Common myeloid progenitor, CD34-positive (primary cell): Measurements from ENCODE around the gene GPR148. TPM values are rescaled to one million over a fixed set of nuclear protein-coding genes. Genes with fewer than 3 reads are reported as not detected.
"Not testable (repeated sequence)": the region's sequence is repeated elsewhere in the genome, so short reads cannot be mapped to it uniquely, and the experiment has no call there.

Experiments used
- CTCF ChIA-PET: fragments of 350-600 bp; sonication (Branson Sonifier 250); formaldehyde crosslinking; loops from one replicate; lab custom pipeline; 2021; ENCODE audit warnings: antibody characterized with exemption; lab: Charles Lee
- POLR2A ChIA-PET: fragments of 350-600 bp; sonication (Branson Sonifier 250); formaldehyde crosslinking; loops from one replicate; lab custom pipeline; 2021; ENCODE audit warnings: antibody characterized with exemption; lab: Charles Lee
- DNase-seq, 3 donors: peaks; one replicate each; pipeline versions ENCODE4 v3.0.0 to v3.0.0-alpha.2; 2013
- H3K27ac ChIP-seq, 2 experiments: 1 replicate in 1 of 2; 2 replicates in 1 of 2; pipeline ENCODE4 v1.7.0; 2013; ENCODE audit warnings: inconsistent platforms in 2 of 2, low read length in 2 of 2, mild to moderate bottlenecking in 2 of 2, low read depth in 1 of 2, moderate library complexity in 1 of 2; ENCODE audit not compliant: severe bottlenecking in 2 of 2, insufficient read depth in 1 of 2, poor library complexity in 1 of 2
- H3K27me3 ChIP-seq, 5 experiments: replicated peaks in 2 of 5; 1 replicate in 3 of 5; 2 replicates in 2 of 5; pipeline versions ENCODE4 v1.6.1 to v1.7.0; 2013; ENCODE audit warnings: low read length in 4 of 5, mild to moderate bottlenecking in 2 of 5, moderate library complexity in 2 of 5, inconsistent platforms in 1 of 5; ENCODE audit not compliant: insufficient read depth in 5 of 5, control insufficient read depth in 4 of 5
- H3K36me3 ChIP-seq, 4 experiments: 1 replicate in 2 of 4; 2 replicates in 2 of 4; pipeline versions ENCODE4 v1.6.1 to v1.7.0; 2013; ENCODE audit warnings: low read length in 3 of 4, control low read depth in 1 of 4, mild to moderate bottlenecking in 1 of 4; ENCODE audit not compliant: control insufficient read depth in 4 of 4, insufficient read depth in 4 of 4
- H3K4me1 ChIP-seq, 4 experiments: 1 replicate in 3 of 4; 2 replicates in 1 of 4; pipeline versions ENCODE4 v1.6.1 to v1.7.1; 2013; ENCODE audit warnings: low read length in 3 of 4, mild to moderate bottlenecking in 3 of 4, control low read depth in 1 of 4, inconsistent platforms in 1 of 4, moderate library complexity in 1 of 4; ENCODE audit not compliant: control insufficient read depth in 4 of 4, insufficient read depth in 4 of 4; ENCODE audit errors: control extremely low read depth in 1 of 4
- H3K4me3 ChIP-seq, 7 experiments: 1 replicate in 4 of 7; 2 replicates in 3 of 7; pipeline versions ENCODE4 v1.5.1 to v1.7.0; 2013; ENCODE audit warnings: mild to moderate bottlenecking in 7 of 7, low read length in 6 of 7, moderate library complexity in 6 of 7, inconsistent platforms in 2 of 7, low read depth in 2 of 7, control low read depth in 1 of 7; ENCODE audit not compliant: insufficient read depth in 4 of 7, control insufficient read depth in 1 of 7; ENCODE audit errors: extremely low read depth in 1 of 7
- H3K9me3 ChIP-seq, 5 experiments: 1 replicate in 4 of 5; 2 replicates in 1 of 5; pipeline versions ENCODE4 v1.6.1 to v1.7.1; 2013; ENCODE audit warnings: low read length in 4 of 5, mild to moderate bottlenecking in 2 of 5, inconsistent platforms in 1 of 5, low read depth in 1 of 5, moderate library complexity in 1 of 5; ENCODE audit not compliant: control insufficient read depth in 4 of 5, insufficient read depth in 2 of 5; ENCODE audit errors: control extremely low read depth in 1 of 5
- WGBS: methylation state at CpG from one replicate; pipeline ENCODE4 v1.1.5; 2013; ENCODE audit not compliant: insufficient coverage; 5-methylcytosine and 5-hydroxymethylcytosine counted together
- polyA plus RNA-seq: library from polyadenylated mRNA; unstranded; fragments of 120-200 nt; gene quantifications from one replicate; pipeline ENCODE4 v1.2.1, GENCODE V29; 2013

Gene GPR148, protein sequence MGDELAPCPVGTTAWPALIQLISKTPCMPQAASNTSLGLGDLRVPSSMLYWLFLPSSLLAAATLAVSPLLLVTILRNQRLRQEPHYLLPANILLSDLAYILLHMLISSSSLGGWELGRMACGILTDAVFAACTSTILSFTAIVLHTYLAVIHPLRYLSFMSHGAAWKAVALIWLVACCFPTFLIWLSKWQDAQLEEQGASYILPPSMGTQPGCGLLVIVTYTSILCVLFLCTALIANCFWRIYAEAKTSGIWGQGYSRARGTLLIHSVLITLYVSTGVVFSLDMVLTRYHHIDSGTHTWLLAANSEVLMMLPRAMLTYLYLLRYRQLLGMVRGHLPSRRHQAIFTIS
- polyA plus RNA-seq: not detected

DNA sequence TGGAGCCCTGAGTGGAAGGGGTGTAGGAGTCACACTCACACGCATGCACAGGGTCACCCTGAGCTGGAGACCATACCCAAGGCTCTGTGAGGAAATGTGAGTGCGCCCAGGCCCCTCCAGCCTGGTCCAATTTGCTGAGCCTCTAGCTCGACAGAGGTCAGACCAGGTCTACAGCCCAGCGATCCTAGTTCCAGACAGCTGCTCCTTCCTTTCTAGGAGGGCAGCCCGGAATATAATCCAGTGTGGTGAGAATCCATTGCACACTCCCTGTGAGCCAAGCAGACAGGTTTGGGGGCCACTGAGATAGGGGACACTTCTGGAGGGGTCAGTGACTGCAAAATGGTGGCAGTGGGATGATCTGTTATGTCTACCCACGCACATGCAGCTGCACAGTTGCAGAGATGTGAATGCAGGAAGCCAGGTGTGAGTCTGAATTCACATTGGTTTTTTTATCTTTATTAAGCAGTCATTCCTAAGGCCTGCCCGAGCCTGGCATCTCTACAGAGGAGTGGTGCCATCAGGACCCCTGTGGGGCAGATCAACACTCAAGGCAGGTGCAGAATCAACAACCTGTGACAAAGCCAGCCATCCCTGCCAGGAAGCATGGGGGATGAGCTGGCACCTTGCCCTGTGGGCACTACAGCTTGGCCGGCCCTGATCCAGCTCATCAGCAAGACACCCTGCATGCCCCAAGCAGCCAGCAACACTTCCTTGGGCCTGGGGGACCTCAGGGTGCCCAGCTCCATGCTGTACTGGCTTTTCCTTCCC is at the start of gene GPR148:
GPR148 (plus strand) TSS at position 522 of the 768 bp plus-strand sequence; CDS start at position 604, 82 bp downstream.
- Histone ChIP-seq H3K36me3 (no peaks in the 10 kb centered on the region), H3K27ac (peak within 1 kb of the TSS in 1 of 2 experiments; percentile 36), H3K27me3 (peaks cover 0 to 16% (median 7%) of the 10 kb centered on the region in 5 experiments), H3K4me1 (peaks cover 0 to 26% (median 21%) of the 10 kb centered on the region in 4 experiments), H3K9me3 (no peaks in the 10 kb centered on the region), H3K4me3 (peak within 1 kb of the TSS in 6 of 7 experiments; percentile 19 to 86 (median 66))
- POLR2A ChIA-PET: no interaction called here
- CTCF ChIA-PET: interaction anchor here (1.1 to 1.6 kb wide), 5 partner anchors 10 to 69 kb away, joined by 3 to 5 read pairs (median 3); no protein-coding TSS in a partner anchor
- 86% methylated on average over 8 of the region's 8 CpGs for WGBS
- DNase-seq: peak in 2 of 3 donors; percentile 2 to 8

DNA sequence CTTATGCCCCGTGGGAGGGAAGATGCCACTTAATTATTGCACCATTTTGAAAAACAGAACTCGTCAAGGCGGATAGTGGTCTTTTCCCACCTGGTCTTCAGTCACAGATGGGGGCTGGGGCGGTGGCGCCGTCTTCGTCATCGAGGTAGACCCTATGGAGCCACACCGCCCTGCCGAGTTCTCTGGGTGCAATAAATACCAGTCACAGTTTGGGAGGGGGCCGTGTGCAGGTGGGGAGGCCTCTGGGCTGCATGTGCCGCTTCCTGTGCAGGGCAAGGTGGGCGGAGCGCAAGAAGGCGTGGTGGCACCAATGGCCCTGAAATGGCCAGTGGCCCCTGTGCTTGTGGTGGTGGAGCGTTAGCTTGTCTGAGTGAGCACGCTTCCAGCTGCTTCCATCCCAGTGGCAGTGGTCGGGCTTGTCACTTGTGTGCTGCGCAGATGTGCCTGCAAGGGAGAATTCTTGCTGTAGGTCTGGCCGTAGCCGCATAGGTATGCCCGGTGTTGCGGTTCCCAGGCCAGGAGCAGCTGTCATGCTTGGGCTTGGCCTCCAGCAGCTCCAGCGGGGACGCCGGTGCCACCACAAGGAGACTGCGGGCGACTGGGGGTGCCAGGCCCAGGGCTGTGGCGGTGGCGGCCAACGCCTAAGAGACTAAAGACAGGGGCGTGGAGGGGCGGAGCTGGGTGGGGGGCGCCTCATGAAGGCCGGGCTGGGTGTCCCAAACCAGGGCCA is 36.7 kb upstream of the GPR148 start:
- POLR2A ChIA-PET, H3K27ac ChIP-seq, H3K36me3 ChIP-seq, CTCF ChIA-PET, H3K4me3 ChIP-seq, H3K9me3 ChIP-seq, H3K4me1 ChIP-seq, DNase-seq: not testable (repeated sequence)
- WGBS: no CpG with 5 or more reads among the region's 35 CpGs
- peaks cover 0 to 14% (median 0%) of the 10 kb centered on the region in 5 experiments for H3K27me3 ChIP-seq

DNA sequence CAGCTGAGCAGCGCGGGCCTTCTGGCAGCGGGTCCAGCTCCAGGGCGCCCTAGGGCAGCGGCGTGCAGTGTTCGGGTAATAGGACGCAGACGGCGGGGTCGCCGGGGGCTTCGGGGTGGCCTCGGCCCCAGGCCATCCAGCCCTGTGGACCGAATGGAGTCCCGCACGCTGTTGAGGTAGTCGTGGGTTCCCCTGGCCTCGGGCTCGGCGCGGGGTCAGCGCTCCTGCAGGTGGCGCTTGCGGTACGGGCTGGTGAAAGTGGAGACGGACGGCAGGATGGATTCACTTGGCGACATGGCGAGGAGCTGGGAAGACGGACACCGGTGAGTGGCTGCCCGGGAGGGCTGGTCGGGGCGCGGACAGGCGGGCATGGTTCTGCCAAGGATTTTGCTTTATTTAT is 35.4 kb upstream of the GPR148 start:
- H3K9me3 ChIP-seq, CTCF ChIA-PET: not testable (repeated sequence)

DNA sequence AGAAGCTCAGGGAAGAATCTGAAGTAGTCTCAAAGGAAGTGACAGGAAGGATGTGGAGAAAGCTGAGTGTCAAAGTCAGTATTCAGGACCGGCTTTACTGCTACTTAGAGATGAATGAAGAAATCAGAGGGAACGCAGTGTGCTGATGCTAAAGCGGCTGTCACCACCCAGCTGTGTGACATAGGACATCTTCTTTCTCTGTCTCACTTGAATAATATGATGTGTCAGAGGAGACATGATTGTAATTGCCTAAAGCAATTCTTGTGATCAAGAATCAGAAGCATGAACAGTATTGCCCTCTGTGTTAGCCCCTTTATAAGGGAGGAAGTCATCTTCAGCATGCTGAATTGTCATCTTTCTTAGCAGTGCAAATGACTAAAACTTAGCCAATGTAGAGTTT is 25.6 kb upstream of the GPR148 start:
- H3K27me3 ChIP-seq, H3K9me3 ChIP-seq, H3K4me3 ChIP-seq, CTCF ChIA-PET, POLR2A ChIA-PET, H3K36me3 ChIP-seq, DNase-seq, H3K4me1 ChIP-seq, H3K27ac ChIP-seq: not testable (repeated sequence)
- WGBS: no CpG with 5 or more reads among the region's 3 CpGs

More for the DNA sequence above, 35.4 kb upstream of the GPR148 start:
- WGBS: 0% methylated on average over 5 of the region's 37 CpGs
- peak; percentile 14 to 38 (median 28) for DNase-seq
- H3K27ac ChIP-seq, H3K36me3 ChIP-seq, H3K4me3 ChIP-seq, H3K4me1 ChIP-seq, POLR2A ChIA-PET: not testable (repeated sequence)
- peaks cover 0 to 14% (median 0%) of the 10 kb centered on the region in 5 experiments for H3K27me3 ChIP-seq

DNA sequence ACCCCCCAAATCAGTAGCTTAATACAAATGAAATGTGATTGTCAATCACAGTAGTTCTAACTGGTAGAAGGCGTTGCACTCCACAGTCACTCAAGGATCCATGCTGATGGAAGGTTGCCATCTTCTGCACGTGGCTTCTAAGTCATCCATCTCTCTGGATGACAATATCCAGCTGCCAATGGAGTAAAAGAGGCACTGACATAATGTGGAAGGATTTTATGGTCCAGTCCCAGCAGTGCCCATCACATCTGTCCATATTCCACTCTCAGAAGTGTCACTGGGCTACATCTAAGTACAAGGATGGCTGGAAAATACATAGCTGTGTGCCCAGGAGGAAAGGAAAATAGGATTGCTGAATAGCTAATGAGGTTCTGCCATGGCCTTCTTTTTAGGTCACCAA is 14.1 kb upstream of the GPR148 start:
- H3K27me3 ChIP-seq, H3K27ac ChIP-seq, H3K9me3 ChIP-seq, CTCF ChIA-PET, H3K4me3 ChIP-seq, H3K36me3 ChIP-seq, H3K4me1 ChIP-seq, DNase-seq, POLR2A ChIA-PET: not testable (repeated sequence)
- WGBS: no CpG with 5 or more reads among the region's 2 CpGs

DNA sequence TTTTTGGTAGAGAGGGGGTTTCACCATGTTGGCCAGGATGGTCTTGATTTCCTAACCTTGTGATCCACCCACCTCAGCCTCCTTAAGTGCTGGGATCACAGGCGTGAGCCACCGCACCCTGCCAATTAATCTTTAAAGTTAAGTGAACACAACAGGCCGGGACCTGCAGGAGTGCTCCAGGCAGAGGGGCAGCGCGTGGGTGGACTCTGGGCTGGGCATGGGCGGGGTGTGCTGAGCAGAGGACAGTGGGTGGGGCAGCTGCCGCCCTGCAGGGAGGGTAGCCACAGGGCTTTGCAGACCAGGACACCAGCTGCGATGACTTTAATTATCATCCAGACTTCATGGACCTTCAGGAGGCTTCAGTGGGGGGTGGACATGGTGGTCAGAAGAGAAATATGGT is 8.8 kb upstream of the GPR148 start:
- Histone ChIP-seq H3K27ac (no peak overlapping the region), H3K4me3 (no peak overlapping the region), H3K27me3 (peaks cover 0 to 4% (median 0%) of the 10 kb centered on the region in 5 experiments), H3K4me1 (no peaks in the 10 kb centered on the region), H3K9me3 (peaks cover 0 to 13% (median 0%) of the 10 kb centered on the region in 5 experiments), H3K36me3 (no peaks in the 10 kb centered on the region)
- no peak for DNase-seq
- 94% methylated on average over 5 of the region's 8 CpGs for WGBS
- ChIA-PET CTCF (no interaction called here), POLR2A (no interaction called here)
